MG63 (cell line): ENCODE results near the gene ATP8B1. TPM values are rescaled to one million over a fixed set of nuclear protein-coding genes. Genes with fewer than 3 reads are reported as not detected.

Source experiments
- DNase-seq: peaks from one replicate; pipeline ENCODE4 v3.0.0-alpha.2; 2020
- H3K27me3 ChIP-seq: fragments of 250-450 bp; sonication (Bioruptor Pico); 2 replicates; pipeline ENCODE4 v1.5.1; 2020; ENCODE audit warnings: mild to moderate bottlenecking, moderate library complexity
- H3K36me3 ChIP-seq: fragments of 250-450 bp; sonication (Bioruptor Pico); 2 replicates; pipeline ENCODE4 v1.5.1; 2020; ENCODE audit warnings: mild to moderate bottlenecking, moderate library complexity
- H3K4me3 ChIP-seq: fragments of 250-450 bp; sonication (Bioruptor Pico); 2 replicates; pipeline ENCODE4 v1.5.1; 2020; ENCODE audit warnings: mild to moderate bottlenecking, moderate library complexity
- H3K9me3 ChIP-seq: fragments of 250-450 bp; sonication (Bioruptor Pico); 2 replicates; pipeline ENCODE4 v1.5.1; 2020; ENCODE audit warnings: mild to moderate bottlenecking, moderate library complexity
- total RNA-seq: library from RNA; depleted of rRNA; stranded (reverse); fragments of >200 nt; shearing (Covaris generic); gene quantifications from 2 replicates; pipeline ENCODE4 v1.2.3, GENCODE V29; 2014; ENCODE audit warnings: low replicate concordance

The ATP8B1 gene
- total RNA-seq, 1 experiment from 2014 or later, result 61.4 TPM

- no peak for DNase-seq
- Histone ChIP-seq H3K27me3 (no peaks in the 10 kb centered on the region), H3K36me3 (peaks cover 34% of the 10 kb centered on the region), H3K9me3 (no peaks in the 10 kb centered on the region), H3K4me3 (no peak overlapping the region)
These were observed 17.2 kb downstream of the ATP8B1 start for GRCh38 chr18:57785751-57786437.

- no peak for DNase-seq
- no peaks in the 10 kb centered on the region for H3K9me3 ChIP-seq
- no peak overlapping the region for H3K4me3 ChIP-seq
- H3K36me3 ChIP-seq, result peaks cover 34% of the 10 kb centered on the region
- no peaks in the 10 kb centered on the region for H3K27me3 ChIP-seq
These were observed 18.4 kb downstream of the ATP8B1 start for GRCh38 chr18:57784801-57785114.

GRCh38 chr18:57784034-57784800 lies 18.9 kb downstream of the ATP8B1 start:
- no peak for DNase-seq
- no peaks in the 10 kb centered on the region for H3K27me3 ChIP-seq
- peaks cover 37% of the 10 kb centered on the region for H3K36me3 ChIP-seq

GRCh38 chr18:57782049-57782448 lies 21.1 kb downstream of the ATP8B1 start:
- H3K4me3 ChIP-seq, result no peak overlapping the region
- no peaks in the 10 kb centered on the region for H3K27me3 ChIP-seq
- no peaks in the 10 kb centered on the region for H3K9me3 ChIP-seq
- DNase-seq, result no peak
- peaks cover 44% of the 10 kb centered on the region for H3K36me3 ChIP-seq

More at GRCh38 chr18:57784034-57784800, 18.9 kb downstream of the ATP8B1 start:
- H3K4me3 ChIP-seq, result no peak overlapping the region
- H3K9me3 ChIP-seq, result no peaks in the 10 kb centered on the region

- Histone ChIP-seq H3K9me3 (no peaks in the 10 kb centered on the region), H3K4me3 (no peak overlapping the region), H3K36me3 (peaks cover 37% of the 10 kb centered on the region), H3K27me3 (no peaks in the 10 kb centered on the region)
- no peak for DNase-seq
These were observed 22.3 kb downstream of the ATP8B1 start for GRCh38 chr18:57780706-57781347.

GRCh38 chr18:57780318-57780705 lies 22.8 kb downstream of the ATP8B1 start:
- peaks cover 35% of the 10 kb centered on the region for H3K36me3 ChIP-seq
- H3K9me3 ChIP-seq, result no peaks in the 10 kb centered on the region
- H3K4me3 ChIP-seq, result no peak overlapping the region
- DNase-seq, result no peak
- H3K27me3 ChIP-seq, result no peaks in the 10 kb centered on the region

- peaks cover 36% of the 10 kb centered on the region for H3K36me3 ChIP-seq
- DNase-seq, result no peak
- no peaks in the 10 kb centered on the region for H3K27me3 ChIP-seq
- H3K4me3 ChIP-seq, result no peak overlapping the region
- no peaks in the 10 kb centered on the region for H3K9me3 ChIP-seq
These were observed 26.3 kb downstream of the ATP8B1 start for GRCh38 chr18:57776767-57777166.

GRCh38 chr18:57776354-57776753 lies 26.8 kb downstream of the ATP8B1 start:
- Histone ChIP-seq H3K4me3 (no peak overlapping the region), H3K27me3 (no peaks in the 10 kb centered on the region), H3K9me3 (no peaks in the 10 kb centered on the region), H3K36me3 (peaks cover 34% of the 10 kb centered on the region)
- DNase-seq, result no peak

GRCh38 chr18:57775937-57776336 lies 27.2 kb downstream of the ATP8B1 start:
- Histone ChIP-seq H3K27me3 (no peaks in the 10 kb centered on the region), H3K9me3 (no peaks in the 10 kb centered on the region), H3K36me3 (peaks cover 37% of the 10 kb centered on the region), H3K4me3 (no peak overlapping the region)
- DNase-seq, result no peak

GRCh38 chr18:57772387-57772799 lies 30.7 kb downstream of the ATP8B1 start:
- DNase-seq, result no peak
- Histone ChIP-seq H3K27me3 (no peaks in the 10 kb centered on the region), H3K36me3 (peaks cover 30% of the 10 kb centered on the region)

GRCh38 chr18:57771626-57772025 lies 31.5 kb downstream of the ATP8B1 start:
- peaks cover 37% of the 10 kb centered on the region for H3K36me3 ChIP-seq
- H3K4me3 ChIP-seq, result no peak overlapping the region
- no peaks in the 10 kb centered on the region for H3K27me3 ChIP-seq
- no peaks in the 10 kb centered on the region for H3K9me3 ChIP-seq
- DNase-seq, result no peak

More at GRCh38 chr18:57772387-57772799, 30.7 kb downstream of the ATP8B1 start:
- Histone ChIP-seq H3K9me3 (no peaks in the 10 kb centered on the region), H3K4me3 (no peak overlapping the region)

GRCh38 chr18:57771193-57771592 lies 31.9 kb downstream of the ATP8B1 start:
- Histone ChIP-seq H3K27me3 (no peaks in the 10 kb centered on the region), H3K4me3 (no peak overlapping the region), H3K9me3 (no peaks in the 10 kb centered on the region), H3K36me3 (peaks cover 40% of the 10 kb centered on the region)
- no peak for DNase-seq

GRCh38 chr18:57768537-57769326 lies 34.4 kb downstream of the ATP8B1 start:
- no peaks in the 10 kb centered on the region for H3K27me3 ChIP-seq
- no peaks in the 10 kb centered on the region for H3K9me3 ChIP-seq
- H3K36me3 ChIP-seq, result peaks cover 42% of the 10 kb centered on the region
- DNase-seq, result peak; percentile 28
- no peak overlapping the region for H3K4me3 ChIP-seq

GRCh38 chr18:57767259-57768050 lies 35.7 kb downstream of the ATP8B1 start:
- H3K36me3 ChIP-seq, result peaks cover 49% of the 10 kb centered on the region
- H3K9me3 ChIP-seq, result no peaks in the 10 kb centered on the region
- no peak overlapping the region for H3K4me3 ChIP-seq
- DNase-seq, result peak; percentile 22
- H3K27me3 ChIP-seq, result no peaks in the 10 kb centered on the region

- H3K9me3 ChIP-seq, result no peaks in the 10 kb centered on the region
- H3K27me3 ChIP-seq, result no peaks in the 10 kb centered on the region
- H3K36me3 ChIP-seq, result peaks cover 48% of the 10 kb centered on the region
- no peak for DNase-seq
- no peak overlapping the region for H3K4me3 ChIP-seq
These were observed 38.1 kb downstream of the ATP8B1 start for GRCh38 chr18:57764995-57765394.

GRCh38 chr18:57764087-57764486 lies 39.0 kb downstream of the ATP8B1 start:
- DNase-seq, result no peak
- peaks cover 54% of the 10 kb centered on the region for H3K36me3 ChIP-seq
- no peaks in the 10 kb centered on the region for H3K9me3 ChIP-seq
- no peaks in the 10 kb centered on the region for H3K27me3 ChIP-seq
- H3K4me3 ChIP-seq, result no peak overlapping the region
